Astrocyte (in vitro differentiated cells and primary cell): Measurements from ENCODE around the gene ZNF274.

ENCODE experiments used
- CTCF ChIP-seq: IDR thresholded peaks from 2 replicates; pipeline ENCODE4 v1.5.1; 2011; ENCODE audit warnings: low read depth, mild to moderate bottlenecking, inconsistent platforms, low read length, moderate library complexity; ENCODE audit not compliant: insufficient read depth
- EZH2 ChIP-seq: IDR thresholded peaks from 2 replicates; pipeline ENCODE4 v1.6.1; 2012; ENCODE audit warnings: mild to moderate bottlenecking, low read length, inconsistent platforms; ENCODE audit not compliant: insufficient read depth

- TF ChIP-seq CTCF (no peak), EZH2 (no peak)
Measured at GRCh38 chr19:58252102-58252685, 69.3 kb downstream of the ZNF274 start.
